Measurements from ENCODE around the gene ARID2.

Gene ARID2

DNA sequence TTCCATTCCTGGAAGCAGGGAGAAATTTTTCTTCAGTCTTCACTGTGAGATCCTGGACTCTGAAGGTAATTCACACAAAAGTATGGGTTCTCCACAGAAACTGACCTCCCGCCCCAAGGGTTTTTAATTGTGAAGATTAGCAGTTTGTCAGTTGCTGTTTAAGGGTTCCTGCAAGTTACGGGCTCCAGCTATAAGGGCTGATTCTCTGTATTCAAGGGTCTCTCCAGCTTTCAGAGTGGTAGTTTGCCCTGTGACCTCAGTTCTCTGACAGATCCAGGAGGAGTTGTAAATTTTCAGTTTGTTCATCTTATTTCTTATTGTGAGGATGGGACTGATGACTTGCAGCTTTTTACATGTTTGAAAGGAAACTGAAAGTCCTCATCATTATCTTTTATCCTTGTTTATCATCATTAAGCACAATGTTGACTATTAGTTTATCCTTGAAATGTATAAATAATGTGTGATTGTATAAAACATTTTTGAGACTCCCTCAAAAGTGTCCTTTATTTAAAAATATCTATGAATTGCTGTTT is 149.9 kb downstream of the ARID2 start:
- Histone ChIP-seq H3K27me3 (ENCODE audit: control insufficient read depth in 1 of 2, insufficient read depth in 2 of 2, low read length in 2 of 2) (no peaks in the 10 kb centered on the region), H3K4me3 (ENCODE audit: low read depth in 1 of 2, low read length in 2 of 2) (no peak overlapping the region), H3K9ac (ENCODE audit: low read depth in 1 of 2, low read length in 2 of 2) (no peak overlapping the region), H3K27ac (ENCODE audit: low read depth, low read length) (no peak overlapping the region), H3K9me3 (ENCODE audit: control insufficient read depth in 1 of 2, low read length in 2 of 2) (peaks cover 0 to 3% of the 10 kb centered on the region in 2 donors), H3K4me1 (ENCODE audit: control insufficient read depth in 1 of 2, insufficient read depth in 2 of 2, low read length in 2 of 2) (peaks cover 6 to 7% of the 10 kb centered on the region in 2 donors), H3K36me3 (ENCODE audit: control insufficient read depth in 1 of 2, insufficient read depth in 2 of 2, low read length in 2 of 2) (peaks cover 16 to 39% of the 10 kb centered on the region in 2 donors)

DNA sequence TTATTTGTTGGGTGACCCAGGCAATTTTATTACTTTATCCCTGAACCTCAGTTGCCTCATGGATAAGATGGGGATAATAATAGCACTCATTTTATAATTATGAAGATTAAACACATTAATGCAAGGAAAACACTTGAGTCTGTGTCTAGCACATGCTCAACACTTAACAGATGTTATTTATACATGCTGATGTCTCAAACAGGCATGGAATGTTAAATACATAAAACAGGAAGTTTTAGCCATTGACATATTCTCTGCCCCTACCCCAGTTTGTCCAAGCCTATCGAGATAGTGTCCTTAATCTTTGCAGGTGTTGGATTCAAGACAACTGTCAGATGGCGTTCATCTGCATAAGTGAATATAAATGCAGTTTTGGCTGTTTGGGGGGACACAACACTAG is 151.0 kb downstream of the ARID2 start:
- Histone ChIP-seq H3K9ac (ENCODE audit: low read depth in 1 of 2, low read length in 2 of 2) (no peak overlapping the region), H3K36me3 (ENCODE audit: control insufficient read depth in 1 of 2, insufficient read depth in 2 of 2, low read length in 2 of 2) (peaks cover 12 to 32% of the 10 kb centered on the region in 2 donors), H3K4me1 (ENCODE audit: control insufficient read depth in 1 of 2, insufficient read depth in 2 of 2, low read length in 2 of 2) (peaks cover 6 to 7% of the 10 kb centered on the region in 2 donors), H3K27ac (ENCODE audit: low read depth, low read length) (no peak overlapping the region), H3K27me3 (ENCODE audit: control insufficient read depth in 1 of 2, insufficient read depth in 2 of 2, low read length in 2 of 2) (no peaks in the 10 kb centered on the region), H3K9me3 (ENCODE audit: control insufficient read depth in 1 of 2, low read length in 2 of 2) (peaks cover 0 to 5% of the 10 kb centered on the region in 2 donors), H3K4me3 (ENCODE audit: low read depth in 1 of 2, low read length in 2 of 2) (no peak overlapping the region)

DNA sequence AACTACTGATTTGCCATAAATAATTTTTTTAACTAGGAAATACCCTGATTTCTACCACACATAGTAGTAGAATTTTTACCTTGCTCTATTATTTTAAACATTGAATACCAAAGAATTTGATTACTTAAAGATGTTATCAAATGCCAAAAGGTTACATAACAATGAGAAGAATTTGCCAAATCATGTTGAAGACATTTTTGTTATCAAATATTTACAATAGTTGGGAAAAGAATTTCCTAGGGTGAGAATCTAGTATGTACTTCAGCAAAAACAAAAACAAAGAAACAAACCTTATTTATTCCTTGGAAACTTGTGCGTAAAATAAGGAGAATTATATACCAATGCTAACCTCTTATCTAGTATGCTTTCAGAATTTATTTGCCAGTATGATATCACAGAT is 153.7 kb downstream of the ARID2 start:
- H3K9ac ChIP-seq (ENCODE audit: low read depth in 1 of 2, low read length in 2 of 2), result no peak overlapping the region
- H3K4me1 ChIP-seq (ENCODE audit: control insufficient read depth in 1 of 2, insufficient read depth in 2 of 2, low read length in 2 of 2), result peaks cover 6 to 7% of the 10 kb centered on the region in 2 donors
- peaks cover 18 to 29% of the 10 kb centered on the region in 2 donors for H3K36me3 ChIP-seq (ENCODE audit: control insufficient read depth in 1 of 2, insufficient read depth in 2 of 2, low read length in 2 of 2)
- peaks cover 0 to 5% of the 10 kb centered on the region in 2 donors for H3K9me3 ChIP-seq (ENCODE audit: control insufficient read depth in 1 of 2, low read length in 2 of 2)
- H3K27me3 ChIP-seq (ENCODE audit: control insufficient read depth in 1 of 2, insufficient read depth in 2 of 2, low read length in 2 of 2), result no peaks in the 10 kb centered on the region
- H3K4me3 ChIP-seq (ENCODE audit: low read depth in 1 of 2, low read length in 2 of 2), result no peak overlapping the region
- H3K27ac ChIP-seq (ENCODE audit: low read depth, low read length), result no peak overlapping the region

DNA sequence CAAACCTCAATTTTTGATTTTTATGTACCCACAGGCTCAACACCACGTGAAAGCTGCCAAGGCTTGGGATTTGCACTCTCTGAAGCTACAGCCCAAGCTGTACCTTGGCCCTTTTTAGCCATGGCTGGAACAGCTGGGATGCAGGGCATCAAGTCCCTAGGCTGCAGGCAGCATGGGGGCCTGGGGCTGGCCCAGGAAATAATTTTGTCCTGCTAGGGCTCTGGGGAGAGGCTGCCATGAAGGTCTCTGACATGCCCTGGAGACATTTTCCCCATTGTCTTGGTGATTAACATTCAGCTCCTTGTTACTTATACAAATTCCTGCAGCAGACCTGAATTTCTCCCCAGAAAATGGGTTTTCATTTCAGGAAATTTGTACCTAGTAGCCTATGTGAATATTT is 157.2 kb downstream of the ARID2 start:
- Histone ChIP-seq H3K27ac (ENCODE audit: low read depth, low read length) (no peak overlapping the region), H3K4me3 (ENCODE audit: low read depth in 1 of 2, low read length in 2 of 2) (no peak overlapping the region), H3K4me1 (ENCODE audit: control insufficient read depth in 1 of 2, insufficient read depth in 2 of 2, low read length in 2 of 2) (no peaks in the 10 kb centered on the region), H3K9me3 (ENCODE audit: control insufficient read depth in 1 of 2, low read length in 2 of 2) (peaks cover 0 to 5% of the 10 kb centered on the region in 2 donors), H3K36me3 (ENCODE audit: control insufficient read depth in 1 of 2, insufficient read depth in 2 of 2, low read length in 2 of 2) (peaks cover 20 to 22% of the 10 kb centered on the region in 2 donors), H3K27me3 (ENCODE audit: control insufficient read depth in 1 of 2, insufficient read depth in 2 of 2, low read length in 2 of 2) (no peaks in the 10 kb centered on the region), H3K9ac (ENCODE audit: low read depth in 1 of 2, low read length in 2 of 2) (no peak overlapping the region)

DNA sequence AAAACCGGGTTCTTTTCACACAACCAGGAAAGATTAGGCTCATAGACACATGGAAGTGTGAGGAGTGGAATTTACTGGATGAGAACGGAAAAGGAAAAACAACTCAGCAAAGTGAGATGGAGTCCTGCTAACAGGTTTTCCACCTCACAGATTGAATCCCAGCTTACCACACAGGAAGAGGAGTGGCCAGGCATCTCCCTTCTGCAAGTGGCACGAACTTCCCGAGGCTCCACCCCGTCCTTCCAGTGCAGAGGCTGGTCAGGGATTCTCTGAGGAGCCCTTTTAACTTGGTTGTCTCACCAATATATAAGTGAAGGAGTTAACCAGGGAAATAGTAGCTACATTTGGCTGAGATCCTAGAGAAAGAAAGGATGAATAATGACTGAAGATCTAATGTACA is 158.0 kb downstream of the ARID2 start:
- Histone ChIP-seq H3K4me1 (ENCODE audit: control insufficient read depth in 1 of 2, insufficient read depth in 2 of 2, low read length in 2 of 2) (no peaks in the 10 kb centered on the region), H3K9ac (ENCODE audit: low read depth in 1 of 2, low read length in 2 of 2) (no peak overlapping the region), H3K36me3 (ENCODE audit: control insufficient read depth in 1 of 2, insufficient read depth in 2 of 2, low read length in 2 of 2) (peaks cover 25 to 26% of the 10 kb centered on the region in 2 donors), H3K27me3 (ENCODE audit: control insufficient read depth in 1 of 2, insufficient read depth in 2 of 2, low read length in 2 of 2) (no peaks in the 10 kb centered on the region), H3K9me3 (ENCODE audit: control insufficient read depth in 1 of 2, low read length in 2 of 2) (peaks cover 0 to 5% of the 10 kb centered on the region in 2 donors), H3K27ac (ENCODE audit: low read depth, low read length) (no peak overlapping the region), H3K4me3 (ENCODE audit: low read depth in 1 of 2, low read length in 2 of 2) (no peak overlapping the region)

DNA sequence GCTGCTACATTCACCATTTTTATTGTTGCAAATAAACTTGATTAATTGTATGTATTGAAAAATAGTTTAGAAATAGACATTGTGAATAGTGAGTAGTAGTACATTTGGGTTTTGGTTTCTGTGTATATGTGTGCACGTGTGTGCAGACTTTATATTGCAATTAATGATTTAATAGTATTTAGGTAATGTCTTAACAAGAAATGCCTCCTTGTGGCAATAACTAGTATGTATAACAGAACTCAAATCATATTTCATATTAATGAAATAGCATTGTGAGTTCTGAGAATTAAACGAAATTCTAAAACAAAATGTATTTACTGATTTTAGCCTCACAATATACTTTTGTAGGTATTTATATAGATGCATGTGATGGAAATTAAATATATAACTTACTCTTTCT is 160.8 kb downstream of the ARID2 start:
- H3K9me3 ChIP-seq (ENCODE audit: control insufficient read depth in 1 of 2, low read length in 2 of 2), result peaks cover 0 to 2% of the 10 kb centered on the region in 2 donors
- H3K4me1 ChIP-seq (ENCODE audit: control insufficient read depth in 1 of 2, insufficient read depth in 2 of 2, low read length in 2 of 2), result no peaks in the 10 kb centered on the region
- no peak overlapping the region for H3K4me3 ChIP-seq (ENCODE audit: low read depth in 1 of 2, low read length in 2 of 2)
- H3K27ac ChIP-seq (ENCODE audit: low read depth, low read length), result no peak overlapping the region
- no peak overlapping the region for H3K9ac ChIP-seq (ENCODE audit: low read depth in 1 of 2, low read length in 2 of 2)
- H3K36me3 ChIP-seq (ENCODE audit: control insufficient read depth in 1 of 2, insufficient read depth in 2 of 2, low read length in 2 of 2), result peaks cover 20 to 44% of the 10 kb centered on the region in 2 donors
- H3K27me3 ChIP-seq (ENCODE audit: control insufficient read depth in 1 of 2, insufficient read depth in 2 of 2, low read length in 2 of 2), result no peaks in the 10 kb centered on the region

DNA sequence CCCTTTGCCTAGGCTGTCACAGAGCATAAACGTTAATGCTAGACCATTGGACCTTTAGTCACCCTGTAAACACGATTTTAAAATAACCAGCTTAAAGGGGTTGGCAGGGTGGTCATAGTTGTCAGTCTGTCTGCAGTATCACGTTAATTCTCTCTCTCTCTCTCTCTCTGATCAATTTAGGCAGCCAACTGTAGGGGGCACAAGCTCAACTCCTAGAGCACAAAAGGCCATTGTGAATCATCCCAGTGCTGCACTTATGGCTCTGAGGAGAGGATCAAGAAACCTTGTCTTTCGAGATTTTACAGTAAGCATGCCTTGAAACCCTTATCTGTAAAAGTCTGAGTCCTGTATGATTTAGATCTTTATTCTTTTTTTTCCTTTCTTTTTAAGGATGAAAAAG is 163.7 kb downstream of the ARID2 start:
- Histone ChIP-seq H3K27ac (ENCODE audit: low read depth, low read length) (no peak overlapping the region), H3K36me3 (ENCODE audit: control insufficient read depth in 1 of 2, insufficient read depth in 2 of 2, low read length in 2 of 2) (peaks cover 13 to 45% of the 10 kb centered on the region in 2 donors)

DNA sequence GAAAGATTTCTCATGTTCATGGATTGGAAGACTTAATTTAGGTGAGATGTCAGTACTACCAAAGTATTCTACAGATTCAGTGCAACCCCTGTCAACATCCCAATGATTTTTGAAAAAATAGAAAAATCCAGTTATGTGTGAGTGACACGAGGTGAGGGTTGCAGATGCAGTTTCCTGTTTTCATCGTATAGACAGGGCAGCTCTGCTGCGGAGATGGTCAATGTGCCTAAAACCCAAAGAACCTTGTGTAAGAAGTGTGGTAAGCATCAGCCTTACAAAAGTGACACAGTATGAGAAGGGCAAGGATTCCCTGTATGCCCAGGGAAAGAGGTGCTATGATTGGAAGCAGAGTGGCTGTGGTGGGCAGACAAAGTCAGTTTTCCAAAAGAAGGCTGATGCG is 166.5 kb downstream of the ARID2 start:
- Histone ChIP-seq H3K4me3 (ENCODE audit: low read depth in 1 of 2, low read length in 2 of 2) (no peak overlapping the region), H3K4me1 (ENCODE audit: control insufficient read depth in 1 of 2, insufficient read depth in 2 of 2, low read length in 2 of 2) (no peaks in the 10 kb centered on the region), H3K27ac (ENCODE audit: low read depth, low read length) (no peak overlapping the region), H3K27me3 (ENCODE audit: control insufficient read depth in 1 of 2, insufficient read depth in 2 of 2, low read length in 2 of 2) (no peaks in the 10 kb centered on the region), H3K9me3 (ENCODE audit: control insufficient read depth in 1 of 2, low read length in 2 of 2) (no peaks in the 10 kb centered on the region), H3K36me3 (ENCODE audit: control insufficient read depth in 1 of 2, insufficient read depth in 2 of 2, low read length in 2 of 2) (peaks cover 12 to 45% of the 10 kb centered on the region in 2 donors), H3K9ac (ENCODE audit: low read depth in 1 of 2, low read length in 2 of 2) (no peak overlapping the region)

More for the DNA sequence above, 163.7 kb downstream of the ARID2 start:
- Histone ChIP-seq H3K9me3 (ENCODE audit: control insufficient read depth in 1 of 2, low read length in 2 of 2) (no peaks in the 10 kb centered on the region), H3K4me1 (ENCODE audit: control insufficient read depth in 1 of 2, insufficient read depth in 2 of 2, low read length in 2 of 2) (no peaks in the 10 kb centered on the region), H3K9ac (ENCODE audit: low read depth in 1 of 2, low read length in 2 of 2) (no peak overlapping the region), H3K4me3 (ENCODE audit: low read depth in 1 of 2, low read length in 2 of 2) (no peak overlapping the region), H3K27me3 (ENCODE audit: control insufficient read depth in 1 of 2, insufficient read depth in 2 of 2, low read length in 2 of 2) (no peaks in the 10 kb centered on the region)

DNA sequence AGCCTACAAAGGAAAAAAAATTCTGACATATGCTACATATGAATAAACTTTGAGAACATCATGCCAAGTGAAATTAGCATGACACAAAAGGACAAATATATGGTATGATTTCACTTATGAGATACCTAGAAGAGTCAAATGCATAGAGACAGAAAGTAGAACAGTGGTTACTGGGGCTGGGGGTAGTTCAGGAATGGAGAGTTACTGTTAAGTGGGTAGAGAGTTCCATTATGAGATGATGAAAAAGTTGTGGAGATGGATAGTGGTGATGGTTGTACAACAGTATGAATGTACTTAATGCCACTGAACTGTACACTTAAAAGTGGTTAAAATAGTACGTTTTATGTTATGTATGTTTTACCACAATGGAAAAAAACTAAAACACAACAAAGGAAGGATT is 168.6 kb downstream of the ARID2 start:
- Histone ChIP-seq H3K36me3 (ENCODE audit: control insufficient read depth in 1 of 2, insufficient read depth in 2 of 2, low read length in 2 of 2) (peaks cover 5 to 29% of the 10 kb centered on the region in 2 donors), H3K9me3 (ENCODE audit: control insufficient read depth in 1 of 2, low read length in 2 of 2) (no peaks in the 10 kb centered on the region), H3K9ac (ENCODE audit: low read depth in 1 of 2, low read length in 2 of 2) (no peak overlapping the region)

DNA sequence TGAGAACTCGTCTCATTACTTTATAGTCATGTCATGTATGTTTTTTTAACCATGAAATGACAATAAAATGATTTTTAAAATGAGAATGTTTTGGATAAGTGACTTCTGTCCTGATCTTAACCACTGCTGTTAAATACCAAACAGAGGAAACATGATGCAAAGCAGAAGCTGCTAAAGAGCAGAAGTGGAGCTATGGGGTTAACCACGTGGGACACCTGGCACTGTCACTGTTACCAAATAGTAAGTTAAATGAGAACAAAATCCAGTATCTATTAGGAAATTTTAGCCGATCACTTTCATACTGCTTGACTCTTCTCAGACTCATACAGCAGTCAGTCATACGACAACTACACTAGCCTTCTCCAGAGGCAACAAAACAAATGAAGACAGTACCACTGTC is 178.4 kb downstream of the ARID2 start:
- no peak overlapping the region for H3K9ac ChIP-seq (ENCODE audit: low read depth in 1 of 2, low read length in 2 of 2)
- no peaks in the 10 kb centered on the region for H3K4me1 ChIP-seq (ENCODE audit: control insufficient read depth in 1 of 2, insufficient read depth in 2 of 2, low read length in 2 of 2)
- no peaks in the 10 kb centered on the region for H3K9me3 ChIP-seq (ENCODE audit: control insufficient read depth in 1 of 2, low read length in 2 of 2)
- no peaks in the 10 kb centered on the region for H3K27me3 ChIP-seq (ENCODE audit: control insufficient read depth in 1 of 2, insufficient read depth in 2 of 2, low read length in 2 of 2)
- peaks cover 0 to 6% of the 10 kb centered on the region in 2 donors for H3K36me3 ChIP-seq (ENCODE audit: control insufficient read depth in 1 of 2, insufficient read depth in 2 of 2, low read length in 2 of 2)
- H3K4me3 ChIP-seq (ENCODE audit: low read depth in 1 of 2, low read length in 2 of 2), result no peak overlapping the region
- no peak overlapping the region for H3K27ac ChIP-seq (ENCODE audit: low read depth, low read length)

More for the DNA sequence above, 168.6 kb downstream of the ARID2 start:
- H3K27me3 ChIP-seq (ENCODE audit: control insufficient read depth in 1 of 2, insufficient read depth in 2 of 2, low read length in 2 of 2), result no peaks in the 10 kb centered on the region
- H3K4me1 ChIP-seq (ENCODE audit: control insufficient read depth in 1 of 2, insufficient read depth in 2 of 2, low read length in 2 of 2), result no peaks in the 10 kb centered on the region
- H3K4me3 ChIP-seq (ENCODE audit: low read depth in 1 of 2, low read length in 2 of 2), result no peak overlapping the region
- H3K27ac ChIP-seq (ENCODE audit: low read depth, low read length), result no peak overlapping the region

Measured in duodenal mucosa (tissue), 2 donors.